ENCODE data around the gene ATF6. TPM values are rescaled to one million over a fixed set of nuclear protein-coding genes. Genes with fewer than 3 reads are reported as not detected.

The ATF6 gene
- total and polyA plus RNA-seq, 2 of the 8 experiments (the other 6 are each of a cell fraction or from before 2014, with no cell fraction given), result 4.6 to 10.0 TPM

DNA sequence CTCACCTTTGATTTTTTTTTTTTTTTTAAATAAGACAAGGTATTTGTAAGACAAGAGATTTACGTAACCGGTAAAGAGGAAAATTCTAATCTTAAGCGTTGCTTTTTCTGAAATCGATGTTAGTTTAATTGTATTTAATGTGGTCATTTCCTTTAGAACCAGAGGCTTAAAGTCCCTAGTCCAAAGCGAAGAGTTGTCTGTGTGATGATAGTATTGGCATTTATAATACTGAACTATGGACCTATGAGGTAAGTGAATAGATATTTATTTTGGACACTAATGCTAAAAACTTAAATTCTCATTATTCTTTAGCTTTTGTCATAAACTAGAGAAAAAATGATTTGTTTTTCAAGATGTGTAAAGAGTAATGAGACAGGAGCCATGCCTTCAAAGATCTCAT, 54.8 kb downstream of the ATF6 start:
- H3K9ac ChIP-seq (replicated peaks in 1 of 4; ENCODE audit: extremely low read depth in 1 of 4, low read depth in 3 of 4, low read length in 3 of 4), result no peak overlapping the region
- H4K5ac ChIP-seq (ENCODE audit: insufficient read length, low read depth, low read length), result no peak overlapping the region
- H3K27me3 ChIP-seq (replicated peaks in 1 of 4; ENCODE audit: control insufficient read depth in 3 of 4, extremely low read depth in 1 of 4, insufficient read depth in 3 of 4, low read length in 3 of 4), result no peaks in the 10 kb centered on the region
- 91% methylated on average over 5 of the region's 5 CpGs; no CpG with 5 or more reads in 1 of the 2 experiments for WGBS, 2 experiments (ENCODE audit: extremely low coverage in 1 of 2, insufficient coverage in 1 of 2, insufficient read length in 1 of 2, insufficient replicate concordance in 2 of 2, low coverage in 1 of 2, low lambda C conversion rate in 2 of 2, missing lambda C conversion rate in 1 of 2)
- POLR2A ChIA-PET (ENCODE audit: partially characterized antibody), result no interaction called here
- no peak overlapping the region for H3K4me3 ChIP-seq (ENCODE audit: extremely low read depth in 1 of 4, insufficient read depth in 2 of 4, low read depth in 3 of 4, low read length in 4 of 4)
- no peak for FAIRE-seq
- H3K36me3 ChIP-seq (ENCODE audit: control insufficient read depth in 2 of 4, insufficient read depth in 4 of 4, low read length in 3 of 4), result no peaks in the 10 kb centered on the region
- no peak overlapping the region for H3K4me2 ChIP-seq (ENCODE audit: insufficient read depth in 1 of 2, low read depth in 2 of 2, low read length in 2 of 2)
- H3K14ac ChIP-seq (ENCODE audit: insufficient read length), result no peak overlapping the region
- H2AK5ac ChIP-seq (ENCODE audit: low read depth, low read length), result no peak overlapping the region
- no peak overlapping the region for H3K56ac ChIP-seq (replicated peaks; ENCODE audit: insufficient read length, low read depth, low read length)
- no peak overlapping the region for H4K91ac ChIP-seq (replicated peaks; ENCODE audit: insufficient read length, low read length)
- H3K4ac ChIP-seq (replicated peaks; ENCODE audit: insufficient read length, low read depth, low read length), result no peak overlapping the region
- H2BK5ac ChIP-seq (ENCODE audit: low read depth, low read length), result no peak overlapping the region
- H4K20me1 ChIP-seq (replicated peaks in 1 of 2; ENCODE audit: control insufficient read depth in 1 of 2, insufficient read depth in 2 of 2, low read length in 2 of 2), result no peaks in the 10 kb centered on the region
- no peak overlapping the region for H2BK120ac ChIP-seq (replicated peaks; ENCODE audit: low read depth, low read length)
- no peaks in the 10 kb centered on the region for H3K9me3 ChIP-seq (ENCODE audit: insufficient read depth in 2 of 2, low read depth in 1 of 2, low read length in 1 of 2)
- no peaks in the 10 kb centered on the region for H3K79me2 ChIP-seq (ENCODE audit: control insufficient read depth in 1 of 2, insufficient read depth in 2 of 2, low read length in 2 of 2)
- peaks cover 0 to 6% (median under 1%) of the 10 kb centered on the region in 4 experiments; a peak in 2 of 7 replicates for H3K4me1 ChIP-seq (replicated peaks in 1 of 4; ENCODE audit: control insufficient read depth in 3 of 4, insufficient read depth in 4 of 4, low read length in 3 of 4)
- no peak overlapping the region for H2AFZ ChIP-seq (ENCODE audit: low read length)
- no peak overlapping the region for H3K27ac ChIP-seq (ENCODE audit: low read depth, low read length)
- no peak for TF ChIP-seq SRF (IDR thresholded peaks at IDR 0.05; ENCODE audit: low read depth, low read length)
- no peak for TF ChIP-seq GTF2F1 (IDR thresholded peaks at IDR 0.05; ENCODE audit: borderline replicate concordance, low read depth, low read length)
- no peak for TF ChIP-seq TBP (IDR thresholded peaks at IDR 0.05; ENCODE audit: low read depth, low read length)
- TF ChIP-seq EZH2 (IDR thresholded peaks at IDR 0.05; ENCODE audit: low read depth, low read length, severe bottlenecking), result no peak
- TF ChIP-seq, protein P1, sequence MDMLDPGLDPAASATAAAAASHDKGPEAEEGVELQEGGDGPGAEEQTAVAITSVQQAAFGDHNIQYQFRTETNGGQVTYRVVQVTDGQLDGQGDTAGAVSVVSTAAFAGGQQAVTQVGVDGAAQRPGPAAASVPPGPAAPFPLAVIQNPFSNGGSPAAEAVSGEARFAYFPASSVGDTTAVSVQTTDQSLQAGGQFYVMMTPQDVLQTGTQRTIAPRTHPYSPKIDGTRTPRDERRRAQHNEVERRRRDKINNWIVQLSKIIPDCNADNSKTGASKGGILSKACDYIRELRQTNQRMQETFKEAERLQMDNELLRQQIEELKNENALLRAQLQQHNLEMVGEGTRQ (IDR thresholded peaks at IDR 0.05; ENCODE audit: low read length), result no peak
- no peak for TF ChIP-seq SIN3A (conservative IDR thresholded peaks at IDR 0.05 in 1 of 2, IDR thresholded peaks at IDR 0.05 in 1 of 2; ENCODE audit: low read depth in 1 of 2, low read length in 2 of 2)
- TF ChIP-seq CREB1 (IDR thresholded peaks at IDR 0.05), result no peak
- no peaks in the 10 kb centered on the region for H3K23me2 ChIP-seq (ENCODE audit: low read depth, low read length)
- H2BK20ac ChIP-seq (ENCODE audit: low read length), result no peak overlapping the region
- H3K18ac ChIP-seq (ENCODE audit: extremely low read depth, low read length), result no peak overlapping the region
- no peak overlapping the region for H2BK15ac ChIP-seq (ENCODE audit: low read length)
- DNase-seq (ENCODE audit: low read depth in 1 of 2, low spot score in 2 of 2), result no peak
- H3K23ac ChIP-seq (ENCODE audit: insufficient read length), result no peak overlapping the region
- H3K79me1 ChIP-seq (ENCODE audit: low read depth, low read length), result no peaks in the 10 kb centered on the region
- H2BK12ac ChIP-seq (ENCODE audit: low read depth, low read length), result no peak overlapping the region
- H4K8ac ChIP-seq (ENCODE audit: extremely low read depth, insufficient read depth, low read length), result no peak overlapping the region
- CTCF ChIA-PET (ENCODE audit: partially characterized antibody), result interaction anchor here (0.8 kb wide), 1 partner anchor 28 kb away, joined by 4 read pairs; no protein-coding TSS in a partner anchor

Measured in H1 (cell line).